ENCODE measurements around the gene EIF2B4. TPM values are rescaled to one million over a fixed set of nuclear protein-coding genes. Genes with fewer than 3 reads are reported as not detected.

EIF2B4 gene
- total and polyA plus RNA-seq, 2 of the 13 experiments (the other 11 are each of a cell fraction or from before 2014, with no cell fraction given) = 91.5 to 96.4 TPM

- TF ChIP-seq ARID4A (CRISPR knock-in tag; IDR thresholded peaks at IDR 0.05; ENCODE audit: borderline replicate concordance) (peak; percentile 53), NFE2 (CRISPR knock-in tag; IDR thresholded peaks at IDR 0.05) (no peak), MTERF4 (CRISPR knock-in tag; IDR thresholded peaks at IDR 0.05) (peak; percentile 74; the same call in 1 of the 2 replicates), BCL6 (CRISPR knock-in tag; IDR thresholded peaks at IDR 0.05) (0 out of 2 replicates have a peak, but pooled peaks have one; percentile 16), ZNF550 (CRISPR knock-in tag; IDR thresholded peaks at IDR 0.05; ENCODE audit: borderline replicate concordance) (peak; percentile 30; the same call in 1 of the 2 replicates), RFXAP (CRISPR knock-in tag; IDR thresholded peaks at IDR 0.05; ENCODE audit: borderline replicate concordance) (no peak), SMYD3 (CRISPR knock-in tag; IDR thresholded peaks at IDR 0.05) (no peak), MLLT10 (CRISPR knock-in tag; IDR thresholded peaks at IDR 0.05) (no peak)
- TF ChIP-seq, protein P1, sequence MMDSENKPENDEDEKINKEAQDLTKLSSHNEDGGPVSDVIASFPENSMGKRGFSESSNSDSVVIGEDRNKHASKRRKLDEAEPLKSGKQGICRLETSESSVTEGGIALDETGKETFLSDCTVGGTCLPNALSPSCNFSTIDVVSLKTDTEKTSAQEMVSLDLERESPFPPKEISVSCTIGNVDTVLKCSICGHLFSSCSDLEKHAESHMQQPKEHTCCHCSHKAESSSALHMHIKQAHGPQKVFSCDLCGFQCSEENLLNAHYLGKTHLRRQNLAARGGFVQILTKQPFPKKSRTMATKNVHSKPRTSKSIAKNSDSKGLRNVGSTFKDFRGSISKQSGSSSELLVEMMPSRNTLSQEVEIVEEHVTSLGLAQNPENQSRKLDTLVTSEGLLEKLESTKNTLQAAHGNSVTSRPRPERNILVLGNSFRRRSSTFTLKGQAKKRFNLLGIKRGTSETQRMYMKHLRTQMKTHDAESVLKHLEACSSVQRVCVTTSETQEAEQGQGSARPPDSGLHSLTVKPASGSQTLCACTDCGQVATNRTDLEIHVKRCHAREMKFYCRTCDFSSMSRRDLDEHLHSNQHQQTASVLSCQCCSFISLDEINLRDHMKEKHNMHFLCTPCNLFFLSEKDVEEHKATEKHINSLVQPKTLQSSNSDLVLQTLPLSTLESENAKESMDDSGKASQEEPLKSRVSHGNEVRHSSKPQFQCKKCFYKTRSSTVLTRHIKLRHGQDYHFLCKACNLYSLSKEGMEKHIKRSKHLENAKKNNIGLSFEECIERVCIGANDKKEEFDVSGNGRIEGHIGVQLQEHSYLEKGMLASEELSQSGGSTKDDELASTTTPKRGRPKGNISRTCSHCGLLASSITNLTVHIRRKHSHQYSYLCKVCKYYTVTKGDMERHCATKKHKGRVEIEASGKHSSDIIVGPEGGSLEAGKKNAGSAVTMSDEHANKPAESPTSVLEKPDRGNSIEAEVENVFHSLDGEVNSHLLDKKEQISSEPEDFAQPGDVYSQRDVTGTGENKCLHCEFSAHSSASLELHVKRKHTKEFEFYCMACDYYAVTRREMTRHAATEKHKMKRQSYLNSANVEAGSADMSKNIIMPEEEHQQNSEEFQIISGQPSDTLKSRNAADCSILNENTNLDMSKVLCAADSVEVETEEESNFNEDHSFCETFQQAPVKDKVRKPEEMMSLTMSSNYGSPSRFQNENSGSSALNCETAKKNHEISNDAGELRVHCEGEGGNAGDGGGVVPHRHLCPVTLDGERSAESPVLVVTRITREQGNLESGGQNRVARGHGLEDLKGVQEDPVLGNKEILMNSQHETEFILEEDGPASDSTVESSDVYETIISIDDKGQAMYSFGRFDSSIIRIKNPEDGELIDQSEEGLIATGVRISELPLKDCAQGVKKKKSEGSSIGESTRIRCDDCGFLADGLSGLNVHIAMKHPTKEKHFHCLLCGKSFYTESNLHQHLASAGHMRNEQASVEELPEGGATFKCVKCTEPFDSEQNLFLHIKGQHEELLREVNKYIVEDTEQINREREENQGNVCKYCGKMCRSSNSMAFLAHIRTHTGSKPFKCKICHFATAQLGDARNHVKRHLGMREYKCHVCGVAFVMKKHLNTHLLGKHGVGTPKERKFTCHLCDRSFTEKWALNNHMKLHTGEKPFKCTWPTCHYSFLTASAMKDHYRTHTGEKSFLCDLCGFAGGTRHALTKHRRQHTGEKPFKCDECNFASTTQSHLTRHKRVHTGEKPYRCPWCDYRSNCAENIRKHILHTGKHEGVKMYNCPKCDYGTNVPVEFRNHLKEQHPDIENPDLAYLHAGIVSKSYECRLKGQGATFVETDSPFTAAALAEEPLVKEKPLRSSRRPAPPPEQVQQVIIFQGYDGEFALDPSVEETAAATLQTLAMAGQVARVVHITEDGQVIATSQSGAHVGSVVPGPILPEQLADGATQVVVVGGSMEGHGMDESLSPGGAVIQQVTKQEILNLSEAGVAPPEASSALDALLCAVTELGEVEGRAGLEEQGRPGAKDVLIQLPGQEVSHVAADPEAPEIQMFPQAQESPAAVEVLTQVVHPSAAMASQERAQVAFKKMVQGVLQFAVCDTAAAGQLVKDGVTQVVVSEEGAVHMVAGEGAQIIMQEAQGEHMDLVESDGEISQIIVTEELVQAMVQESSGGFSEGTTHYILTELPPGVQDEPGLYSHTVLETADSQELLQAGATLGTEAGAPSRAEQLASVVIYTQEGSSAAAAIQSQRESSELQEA (CRISPR knock-in tag; IDR thresholded peaks at IDR 0.05; ENCODE audit: not compliant biosample characterization) = peak; percentile 41
- TF ChIP-seq, protein P2, sequence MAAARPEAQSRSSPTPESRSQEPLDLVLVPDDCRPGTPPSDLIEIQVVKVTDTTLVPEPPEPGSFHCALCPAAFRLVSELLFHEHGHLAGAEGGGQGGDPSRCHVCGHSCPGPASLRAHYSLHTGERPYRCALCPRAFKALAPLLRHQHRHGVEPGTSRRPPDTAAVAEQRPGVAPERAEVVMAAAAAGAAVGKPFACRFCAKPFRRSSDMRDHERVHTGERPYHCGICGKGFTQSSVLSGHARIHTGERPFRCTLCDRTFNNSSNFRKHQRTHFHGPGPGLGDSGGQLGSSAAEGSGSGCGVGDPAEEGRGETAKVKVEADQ (CRISPR knock-in tag; IDR thresholded peaks at IDR 0.05; ENCODE audit: borderline replicate concordance) = 0 out of 2 replicates have a peak, but pooled peaks have one; percentile 67
- TF ChIP-seq, protein P3, sequence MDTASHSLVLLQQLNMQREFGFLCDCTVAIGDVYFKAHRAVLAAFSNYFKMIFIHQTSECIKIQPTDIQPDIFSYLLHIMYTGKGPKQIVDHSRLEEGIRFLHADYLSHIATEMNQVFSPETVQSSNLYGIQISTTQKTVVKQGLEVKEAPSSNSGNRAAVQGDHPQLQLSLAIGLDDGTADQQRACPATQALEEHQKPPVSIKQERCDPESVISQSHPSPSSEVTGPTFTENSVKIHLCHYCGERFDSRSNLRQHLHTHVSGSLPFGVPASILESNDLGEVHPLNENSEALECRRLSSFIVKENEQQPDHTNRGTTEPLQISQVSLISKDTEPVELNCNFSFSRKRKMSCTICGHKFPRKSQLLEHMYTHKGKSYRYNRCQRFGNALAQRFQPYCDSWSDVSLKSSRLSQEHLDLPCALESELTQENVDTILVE (CRISPR knock-in tag; IDR thresholded peaks at IDR 0.05) = no peak
Measured at GRCh38 chr2:27380626-27381545, 10.7 kb upstream of the EIF2B4 start, which contains the start of gene ZNF513 (continued).
